Measurements from ENCODE around the gene RXFP1.

DNA sequence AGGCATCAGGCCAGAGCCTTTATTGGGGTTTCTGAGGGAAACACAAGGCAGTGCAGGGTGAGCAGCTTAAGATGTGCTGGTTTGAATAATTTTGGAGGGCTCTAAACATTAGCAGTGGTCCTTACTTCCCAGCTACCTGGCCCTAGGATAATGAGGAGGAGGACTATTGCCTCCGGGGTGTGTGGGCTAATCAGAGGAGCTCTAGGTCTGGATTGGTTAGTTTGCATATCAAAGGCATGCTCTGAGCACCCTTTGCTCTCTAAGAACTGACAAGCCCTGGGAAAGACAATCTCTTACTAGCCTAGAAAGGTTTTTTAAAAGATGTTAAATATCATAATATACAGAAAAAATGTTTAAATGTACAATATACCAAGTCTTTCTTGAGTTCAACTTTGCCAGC lies 58.4 kb downstream of the RXFP1 start:
- TF ChIP-seq POLR2AphosphoS5 (IDR thresholded peaks at IDR 0.05), result no peak
- TF ChIP-seq EP300 (IDR thresholded peaks at IDR 0.05), result no peak
